H1 (cell line): ENCODE results near the gene NUP210. TPM values are rescaled to one million over a fixed set of nuclear protein-coding genes. Genes with fewer than 3 reads are reported as not detected.
A peak's percentile ranks its signal among the peaks of the same experiment; 100 is the strongest.

Source experiments
- CTCF ChIA-PET: fragments of 300-600 bp; sonication (Branson Sonifier 250); formaldehyde crosslinking; loops from one replicate; lab custom pipeline; 2021; ENCODE audit not compliant: partially characterized antibody; lab: Charles Lee
- POLR2A ChIA-PET: fragments of 300-600 bp; sonication (Branson Sonifier 250); formaldehyde crosslinking; loops from one replicate; lab custom pipeline; 2021; ENCODE audit warnings: inconsistent platforms; ENCODE audit not compliant: partially characterized antibody; lab: Charles Lee
- DNase-seq, 2 experiments: peaks; one replicate each; pipeline versions ENCODE4 v3.0.0 to v3.0.0-alpha.2; 2010 to 2022; ENCODE audit warnings: low spot score in 2 of 2, low read depth in 1 of 2, mixed read lengths in 1 of 2
- FAIRE-seq: peaks from 2 replicates; lab custom pipeline; 2011; peaks lifted over from hg19 to GRCh38; lab: Jason Lieb, UNC
- H2AFZ ChIP-seq: 2 replicates; pipeline ENCODE4 v1.8.1; 2012; ENCODE audit warnings: low read length, inconsistent platforms
- H2AK5ac ChIP-seq: 2 replicates; pipeline ENCODE4 v1.6.1; 2013; ENCODE audit warnings: low read depth, low read length
- H2BK120ac ChIP-seq: replicated peaks from 2 replicates; pipeline ENCODE3; 2013; ENCODE audit warnings: low read depth, low read length, inconsistent platforms
- H2BK12ac ChIP-seq: 2 replicates; pipeline ENCODE4 v1.6.1; 2013; ENCODE audit warnings: low read depth, low read length
- H2BK15ac ChIP-seq: 2 replicates; pipeline ENCODE4 v1.6.1; 2013; ENCODE audit warnings: low read length
- H2BK20ac ChIP-seq: 2 replicates; pipeline ENCODE4 v1.6.1; 2013; ENCODE audit warnings: low read length
- H2BK5ac ChIP-seq: 2 replicates; pipeline ENCODE4 v1.6.1; 2013; ENCODE audit warnings: low read depth, low read length
- H3K14ac ChIP-seq: 2 replicates; pipeline ENCODE4 v1.6.1; 2013; ENCODE audit warnings: inconsistent platforms; ENCODE audit not compliant: insufficient read length
- H3K18ac ChIP-seq: 2 replicates; pipeline ENCODE4 v1.6.1; 2013; ENCODE audit warnings: low read length; ENCODE audit errors: extremely low read depth
- H3K23ac ChIP-seq: 2 replicates; pipeline ENCODE4 v1.6.1; 2013; ENCODE audit warnings: inconsistent platforms; ENCODE audit not compliant: insufficient read length
- H3K23me2 ChIP-seq: 2 replicates; pipeline ENCODE4 v1.6.1; 2013; ENCODE audit warnings: low read depth, low read length
- H3K27ac ChIP-seq: 2 replicates; pipeline ENCODE4 v1.6.1; 2011; ENCODE audit warnings: low read depth, low read length, inconsistent platforms
- H3K27me3 ChIP-seq, 4 experiments: replicated peaks in 1 of 4; 1 replicate in 1 of 4; 2 replicates in 3 of 4; pipeline versions ENCODE4 v1.6.1 to v1.8.1; 2011 to 2013; ENCODE audit warnings: low read length in 3 of 4, mild to moderate bottlenecking in 3 of 4, inconsistent platforms in 2 of 4, mixed read lengths in 2 of 4, moderate library complexity in 1 of 4; ENCODE audit not compliant: control insufficient read depth in 3 of 4, insufficient read depth in 3 of 4; ENCODE audit errors: extremely low read depth in 1 of 4
- H3K36me3 ChIP-seq, 4 experiments: 2 replicates each; pipeline versions ENCODE4 v1.6.1 to v1.8.1; 2011 to 2013; ENCODE audit warnings: mild to moderate bottlenecking in 4 of 4, low read length in 3 of 4, moderate library complexity in 2 of 4, control low read depth in 1 of 4, inconsistent platforms in 1 of 4; ENCODE audit not compliant: insufficient read depth in 4 of 4, control insufficient read depth in 2 of 4
- H3K4ac ChIP-seq: replicated peaks from 2 replicates; pipeline ENCODE3; 2013; ENCODE audit warnings: low read length, low read depth, mixed read lengths, inconsistent platforms; ENCODE audit not compliant: insufficient read length
- H3K4me1 ChIP-seq, 4 experiments: replicated peaks in 1 of 4; 1 replicate in 1 of 4; 2 replicates in 3 of 4; pipeline versions ENCODE4 v1.6.1 to v1.8.1; 2011 to 2013; ENCODE audit warnings: low read length in 3 of 4, inconsistent platforms in 2 of 4, mixed read lengths in 1 of 4; ENCODE audit not compliant: insufficient read depth in 4 of 4, control insufficient read depth in 3 of 4
- H3K4me2 ChIP-seq, 2 experiments: 2 replicates each; pipeline versions ENCODE4 v1.6.1 to v1.8.1; 2011 to 2013; ENCODE audit warnings: low read depth in 2 of 2, low read length in 2 of 2, control low read depth in 1 of 2, inconsistent platforms in 1 of 2, mild to moderate bottlenecking in 1 of 2; ENCODE audit not compliant: insufficient read depth in 1 of 2
- H3K4me3 ChIP-seq, 4 experiments: fragments of 200-600, 300-600 bp in 1 of 4; sonication (generic), shearing (Covaris generic), sonication (Bioruptor Twin) in 1 of 4; 2 replicates each; pipeline versions ENCODE4 v1.5.1 to v1.8.1; 2011 to 2016; ENCODE audit warnings: low read length in 4 of 4, low read depth in 3 of 4, control low read depth in 2 of 4, inconsistent platforms in 2 of 4, mild to moderate bottlenecking in 2 of 4, mixed read lengths in 1 of 4, moderate library complexity in 1 of 4; ENCODE audit not compliant: insufficient read depth in 2 of 4; ENCODE audit errors: extremely low read depth in 1 of 4
- H3K56ac ChIP-seq: replicated peaks from 2 replicates; pipeline ENCODE3; 2013; ENCODE audit warnings: low read depth, mild to moderate bottlenecking, mixed read lengths, low read length, inconsistent platforms; ENCODE audit not compliant: insufficient read length
- H3K79me1 ChIP-seq: 2 replicates; pipeline ENCODE4 v1.6.1; 2013; ENCODE audit warnings: low read depth, low read length, control low read depth
- H3K79me2 ChIP-seq, 2 experiments: 2 replicates each; pipeline versions ENCODE4 v1.6.1 to v1.8.1; 2012 to 2013; ENCODE audit warnings: low read length in 2 of 2, mild to moderate bottlenecking in 2 of 2, inconsistent platforms in 1 of 2; ENCODE audit not compliant: insufficient read depth in 2 of 2, control insufficient read depth in 1 of 2
- H3K9ac ChIP-seq, 4 experiments: replicated peaks in 1 of 4; 1 replicate in 1 of 4; 2 replicates in 3 of 4; pipeline versions ENCODE4 v1.6.1 to v1.8.1; 2011 to 2013; ENCODE audit warnings: low read depth in 3 of 4, low read length in 3 of 4, control low read depth in 2 of 4, mild to moderate bottlenecking in 2 of 4, moderate library complexity in 2 of 4, inconsistent platforms in 1 of 4; ENCODE audit errors: extremely low read depth in 1 of 4
- H3K9me3 ChIP-seq, 2 experiments: 2 replicates each; pipeline versions ENCODE4 v1.6.1 to v1.8.1; 2012 to 2013; ENCODE audit warnings: mild to moderate bottlenecking in 2 of 2, moderate library complexity in 2 of 2, control low read depth in 1 of 2, inconsistent platforms in 1 of 2, low read depth in 1 of 2, low read length in 1 of 2, mixed read lengths in 1 of 2; ENCODE audit not compliant: insufficient read depth in 2 of 2
- H4K20me1 ChIP-seq, 2 experiments: replicated peaks in 1 of 2; 2 replicates each; pipeline versions ENCODE3 to v1.8.1; 2011 to 2013; ENCODE audit warnings: inconsistent platforms in 2 of 2, low read length in 2 of 2, mild to moderate bottlenecking in 1 of 2; ENCODE audit not compliant: insufficient read depth in 2 of 2, control insufficient read depth in 1 of 2
- H4K5ac ChIP-seq: 2 replicates; pipeline ENCODE4 v1.6.1; 2013; ENCODE audit warnings: low read length, low read depth, mixed read lengths, inconsistent platforms; ENCODE audit not compliant: insufficient read length
- H4K8ac ChIP-seq: 2 replicates; pipeline ENCODE4 v1.8.0; 2013; ENCODE audit warnings: mild to moderate bottlenecking, moderate library complexity, low read length, inconsistent platforms; ENCODE audit not compliant: insufficient read depth; ENCODE audit errors: extremely low read depth
- H4K91ac ChIP-seq: replicated peaks from 2 replicates; pipeline ENCODE3; 2013; ENCODE audit warnings: low read length, mixed read lengths, inconsistent platforms; ENCODE audit not compliant: insufficient read length
- KDM4A ChIP-seq: IDR thresholded peaks from one replicate; pipeline ENCODE4 v1.7.1; 2012; ENCODE audit warnings: low read depth, mild to moderate bottlenecking, moderate library complexity, low read length, inconsistent platforms; ENCODE audit not compliant: severe bottlenecking
- WGBS, 2 experiments: shearing (Covaris generic) in 1 of 2; methylation state at CpG; one replicate each; pipeline versions ENCODE4 v1.1.6 to v1.1.7; 2013 to 2015; ENCODE audit warnings: low lambda C conversion rate in 2 of 2, mixed read lengths in 2 of 2, inconsistent platforms in 1 of 2, low coverage in 1 of 2, missing lambda C conversion rate in 1 of 2; ENCODE audit not compliant: insufficient replicate concordance in 2 of 2, insufficient coverage in 1 of 2, insufficient read length in 1 of 2; ENCODE audit errors: extremely low coverage in 1 of 2, missing lambda C conversion rate in 1 of 2; 5-methylcytosine and 5-hydroxymethylcytosine counted together
- polyA plus RNA-seq, 7 experiments: library from polyadenylated mRNA; depleted of rRNA in 3 of 7; stranded (reverse) in 5 of 7; unstranded in 2 of 7; fragments of >200 nt in 5 of 7; fragments of 200-250 nt in 2 of 7; gene quantifications; 1 replicate in 5 of 7; 2 replicates in 1 of 7; 4 replicates in 1 of 7; pipeline versions ENCODE4 v1.2.1 to v1.2.3, GENCODE V29; 2011 to 2013; ENCODE audit warnings: missing spikeins in 2 of 7, mixed read lengths in 2 of 7
- total RNA-seq: library from RNA; stranded (reverse); fragmentation: NEBNext Ultra II Directional; extraction: Animal tissue kit (Norgen Biotek cat#: 25700); gene quantifications from 2 replicates; pipeline ENCODE4 v1.2.1, GENCODE V29; 2021

NUP210 gene
- total and polyA plus RNA-seq, 2 of the 8 experiments (the other 6 are each of a cell fraction or from before 2014, with no cell fraction given) = 51.0 to 53.7 TPM

DNA sequence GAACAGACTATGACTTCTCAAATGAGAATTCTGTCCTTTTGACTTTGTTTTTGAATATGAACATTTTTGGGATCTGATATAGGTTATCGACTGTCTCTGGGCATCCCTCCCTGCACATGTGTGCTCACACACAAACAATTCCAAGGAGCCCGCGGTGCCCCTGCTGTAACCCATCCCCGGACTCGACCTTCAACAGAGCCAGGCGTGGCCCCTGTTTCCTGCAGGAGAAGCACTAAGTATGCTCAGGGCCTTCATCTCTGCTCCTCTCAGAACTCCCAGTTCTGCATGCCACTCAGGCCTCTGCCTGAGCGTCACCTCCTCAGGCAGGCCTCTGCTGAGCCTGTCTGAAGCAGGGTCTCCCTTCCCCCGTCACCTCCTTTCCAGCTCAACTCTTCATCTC is 57.6 kb downstream of the NUP210 start:
- H3K27ac ChIP-seq = no peak overlapping the region
- no peak overlapping the region for H3K23ac ChIP-seq
- peaks cover 0 to 3% of the 10 kb centered on the region in 2 experiments for H4K20me1 ChIP-seq
- no peak overlapping the region for H3K18ac ChIP-seq
- H3K14ac ChIP-seq = no peak overlapping the region
- peaks cover 9 to 27% (median 24%) of the 10 kb centered on the region in 4 experiments; a peak in 7 of 8 replicates for H3K36me3 ChIP-seq
- H3K56ac ChIP-seq = no peak overlapping the region
- H3K9me3 ChIP-seq = no peaks in the 10 kb centered on the region
- H2AK5ac ChIP-seq = no peak overlapping the region
- H4K5ac ChIP-seq = no peak overlapping the region
- H2BK15ac ChIP-seq = no peak overlapping the region
- H2BK20ac ChIP-seq = no peak overlapping the region
- no peak overlapping the region for H4K8ac ChIP-seq
- no peak overlapping the region for H4K91ac ChIP-seq
- peak overlapping the region; percentile 74 for H3K4ac ChIP-seq
- no peak overlapping the region for H3K4me2 ChIP-seq
- 94% methylated on average over 8 of the region's 8 CpGs; no CpG with 5 or more reads in 1 of the 2 experiments for WGBS, 2 experiments
- POLR2A ChIA-PET = interaction anchor here (1.1 to 1.9 kb wide), 4 partner anchors 10 to 24 kb away, joined by 3 to 6 read pairs (median 4); no protein-coding TSS in a partner anchor
- H3K23me2 ChIP-seq = no peaks in the 10 kb centered on the region
- CTCF ChIA-PET = interaction anchor here (0.8 to 7.5 kb wide), 5 partner anchors 13 to 299 kb away, joined by 3 to 99 read pairs (median 3); no protein-coding TSS in a partner anchor
- H2BK12ac ChIP-seq = no peak overlapping the region
- H2BK120ac ChIP-seq = no peak overlapping the region
- H2AFZ ChIP-seq = no peak overlapping the region
- no peaks in the 10 kb centered on the region for H3K79me2 ChIP-seq
- H3K9ac ChIP-seq = no peak overlapping the region
- no peak for FAIRE-seq
- peaks cover 4% of the 10 kb centered on the region; the same call in 1 of the 2 replicates for H3K79me1 ChIP-seq
- no peaks in the 10 kb centered on the region; a peak in 1 of 7 replicates for H3K27me3 ChIP-seq
- no peak overlapping the region for H2BK5ac ChIP-seq
- no peak for DNase-seq
- H3K4me3 ChIP-seq = no peak overlapping the region
- H3K4me1 ChIP-seq = peaks cover 8 to 16% (median 14%) of the 10 kb centered on the region in 4 experiments
- no peak for TF ChIP-seq KDM4A
